GDM1 (cell line): ENCODE measurements around the gene NAP1L1.

Experiments used
- DNase-seq: peaks from one replicate; lab custom pipeline; 2025; lab: John Stamatoyannopoulos, UW

The NAP1L1 gene

GRCh38 chr12:76083246-76083903 is 1.1 kb downstream of the NAP1L1 start:
- DNase-seq = no peak

GRCh38 chr12:76081909-76082308 is 2.6 kb downstream of the NAP1L1 start:
- DNase-seq = no peak

GRCh38 chr12:76080729-76081415 is 3.6 kb downstream of the NAP1L1 start:
- DNase-seq = no peak

GRCh38 chr12:76080017-76080728 is 4.3 kb downstream of the NAP1L1 start:
- no peak for DNase-seq

GRCh38 chr12:76078748-76079147 is 5.7 kb downstream of the NAP1L1 start:
- DNase-seq = no peak

- no peak for DNase-seq
Measured at GRCh38 chr12:76075448-76075847, 9.0 kb downstream of the NAP1L1 start.

GRCh38 chr12:76074701-76075336 is 9.7 kb downstream of the NAP1L1 start:
- no peak for DNase-seq

- DNase-seq = no peak
Measured at GRCh38 chr12:76073561-76073960, 10.9 kb downstream of the NAP1L1 start.

- DNase-seq = no peak
Measured at GRCh38 chr12:76072568-76072967, 11.9 kb downstream of the NAP1L1 start.

- no peak for DNase-seq
Measured at GRCh38 chr12:76069339-76069738, 15.1 kb downstream of the NAP1L1 start.

GRCh38 chr12:76065917-76066316 is 18.6 kb downstream of the NAP1L1 start:
- DNase-seq = no peak

GRCh38 chr12:76064904-76065303 is 19.6 kb downstream of the NAP1L1 start:
- no peak for DNase-seq

GRCh38 chr12:76060111-76060510 is 24.4 kb downstream of the NAP1L1 start:
- no peak for DNase-seq

GRCh38 chr12:76057326-76057725 is 27.2 kb downstream of the NAP1L1 start:
- no peak for DNase-seq

GRCh38 chr12:76055393-76055792 is 29.1 kb downstream of the NAP1L1 start:
- DNase-seq = no peak

- no peak for DNase-seq
Measured at GRCh38 chr12:76049575-76050251, 34.8 kb downstream of the NAP1L1 start.

- no peak for DNase-seq
Measured at GRCh38 chr12:76047742-76048141, 36.7 kb downstream of the NAP1L1 start.

GRCh38 chr12:76047060-76047459 is 37.4 kb downstream of the NAP1L1 start:
- no peak for DNase-seq

- DNase-seq = no peak
Measured at GRCh38 chr12:76043377-76043776, 41.1 kb downstream of the NAP1L1 start.

- DNase-seq = no peak
Measured at GRCh38 chr12:76042147-76042546, 42.3 kb downstream of the NAP1L1 start.

GRCh38 chr12:76041406-76041805 is 43.1 kb downstream of the NAP1L1 start:
- DNase-seq = no peak

- no peak for DNase-seq
Measured at GRCh38 chr12:76040461-76040860, 44.0 kb downstream of the NAP1L1 start.
